ENCODE data around the gene TOM1.

The TOM1 gene

GRCh38 chr22:35322893-35323292, 23.2 kb downstream of the TOM1 start:
- TF ChIP-seq, protein P1, sequence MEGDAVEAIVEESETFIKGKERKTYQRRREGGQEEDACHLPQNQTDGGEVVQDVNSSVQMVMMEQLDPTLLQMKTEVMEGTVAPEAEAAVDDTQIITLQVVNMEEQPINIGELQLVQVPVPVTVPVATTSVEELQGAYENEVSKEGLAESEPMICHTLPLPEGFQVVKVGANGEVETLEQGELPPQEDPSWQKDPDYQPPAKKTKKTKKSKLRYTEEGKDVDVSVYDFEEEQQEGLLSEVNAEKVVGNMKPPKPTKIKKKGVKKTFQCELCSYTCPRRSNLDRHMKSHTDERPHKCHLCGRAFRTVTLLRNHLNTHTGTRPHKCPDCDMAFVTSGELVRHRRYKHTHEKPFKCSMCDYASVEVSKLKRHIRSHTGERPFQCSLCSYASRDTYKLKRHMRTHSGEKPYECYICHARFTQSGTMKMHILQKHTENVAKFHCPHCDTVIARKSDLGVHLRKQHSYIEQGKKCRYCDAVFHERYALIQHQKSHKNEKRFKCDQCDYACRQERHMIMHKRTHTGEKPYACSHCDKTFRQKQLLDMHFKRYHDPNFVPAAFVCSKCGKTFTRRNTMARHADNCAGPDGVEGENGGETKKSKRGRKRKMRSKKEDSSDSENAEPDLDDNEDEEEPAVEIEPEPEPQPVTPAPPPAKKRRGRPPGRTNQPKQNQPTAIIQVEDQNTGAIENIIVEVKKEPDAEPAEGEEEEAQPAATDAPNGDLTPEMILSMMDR (conservative IDR thresholded peaks at IDR 0.05; ENCODE audit: low read depth) = no peak
- H3K27ac ChIP-seq = no peak overlapping the region
- POLR2A ChIA-PET (ENCODE audit: low non-redundant PET) = no interaction called here
- no peak for DNase-seq (ENCODE audit: low spot score)
- CTCF ChIA-PET = no interaction called here

GRCh38 chr22:35323305-35323704, 23.6 kb downstream of the TOM1 start:
- TF ChIP-seq, protein P1 (conservative IDR thresholded peaks at IDR 0.05; ENCODE audit: low read depth) = no peak

GRCh38 chr22:35324067-35324466, 24.4 kb downstream of the TOM1 start:
- CTCF ChIA-PET = no interaction called here
- TF ChIP-seq, protein P1 (conservative IDR thresholded peaks at IDR 0.05; ENCODE audit: low read depth) = no peak
- no peak overlapping the region for H3K27ac ChIP-seq
- POLR2A ChIA-PET (ENCODE audit: low non-redundant PET) = no interaction called here
- no peak for DNase-seq (ENCODE audit: low spot score)

More at GRCh38 chr22:35323305-35323704, 23.6 kb downstream of the TOM1 start:
- H3K27ac ChIP-seq = no peak overlapping the region
- POLR2A ChIA-PET (ENCODE audit: low non-redundant PET) = no interaction called here
- DNase-seq (ENCODE audit: low spot score) = no peak
- CTCF ChIA-PET = no interaction called here

- no peak overlapping the region for H3K27ac ChIP-seq
- TF ChIP-seq, protein P1 (conservative IDR thresholded peaks at IDR 0.05; ENCODE audit: low read depth) = no peak
- no peak for DNase-seq (ENCODE audit: low spot score)
- ChIA-PET CTCF (no interaction called here), POLR2A (ENCODE audit: low non-redundant PET) (no interaction called here)
Observed at GRCh38 chr22:35324762-35325161, 25.1 kb downstream of the TOM1 start.

- CTCF ChIA-PET = no interaction called here
- DNase-seq (ENCODE audit: low spot score) = no peak
- POLR2A ChIA-PET (ENCODE audit: low non-redundant PET) = no interaction called here
- H3K27ac ChIP-seq = no peak overlapping the region
- TF ChIP-seq, protein P1 (conservative IDR thresholded peaks at IDR 0.05; ENCODE audit: low read depth) = no peak
Observed at GRCh38 chr22:35325209-35325608, 25.5 kb downstream of the TOM1 start.

GRCh38 chr22:35326854-35327562, 27.3 kb downstream of the TOM1 start:
- ChIA-PET CTCF (no interaction called here), POLR2A (ENCODE audit: low non-redundant PET) (no interaction called here)
- no peak overlapping the region for H3K27ac ChIP-seq
- DNase-seq (ENCODE audit: low spot score) = no peak
- TF ChIP-seq, protein P1 (conservative IDR thresholded peaks at IDR 0.05; ENCODE audit: low read depth) = no peak

Data from RWPE1 (cell line).